ENCODE measurements around the gene IDH3A.

The IDH3A gene

DNA sequence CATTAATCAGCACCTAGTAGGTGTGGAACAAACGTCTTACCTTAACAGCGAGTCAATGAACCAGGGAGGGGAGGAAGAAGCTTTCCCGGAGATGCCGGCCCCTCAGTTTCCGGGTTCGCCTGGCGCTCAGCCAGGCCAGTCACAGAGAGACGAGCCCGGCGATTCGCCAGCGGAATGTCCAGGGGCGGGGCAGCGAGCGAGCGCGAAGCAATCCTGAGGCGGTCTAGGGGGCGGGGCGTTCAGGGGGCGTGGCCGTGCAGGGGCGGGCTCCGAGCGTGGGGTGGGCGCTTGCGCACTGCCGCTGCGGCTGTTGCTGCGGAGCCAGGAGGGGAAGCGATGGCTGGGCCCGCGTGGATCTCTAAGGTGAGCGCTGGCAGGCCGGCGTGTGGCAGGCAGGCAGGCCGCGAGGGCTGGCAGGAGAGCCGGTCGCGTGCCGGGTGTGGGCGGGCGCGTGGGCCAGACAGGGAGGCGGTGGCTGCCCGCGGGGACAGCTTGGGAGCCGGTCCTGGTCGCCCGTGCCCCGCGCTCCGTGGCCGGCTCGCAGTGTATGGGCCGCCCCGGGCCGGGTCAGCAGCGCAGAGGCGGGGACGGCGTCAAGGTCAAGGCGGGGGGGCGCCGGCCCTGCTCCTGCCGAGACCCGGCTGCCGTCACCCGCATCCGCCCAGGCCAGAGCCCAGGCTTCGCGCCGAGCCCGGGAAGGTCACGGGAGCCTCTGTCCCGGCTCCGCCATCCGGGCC is at the start of gene IDH3A:
Gene IDH3A (plus strand): TSS at position 295 of the 737 bp plus-strand sequence. CDS start 42 bp downstream, at position 337.
- DNase-seq: peak; percentile 92

DNA sequence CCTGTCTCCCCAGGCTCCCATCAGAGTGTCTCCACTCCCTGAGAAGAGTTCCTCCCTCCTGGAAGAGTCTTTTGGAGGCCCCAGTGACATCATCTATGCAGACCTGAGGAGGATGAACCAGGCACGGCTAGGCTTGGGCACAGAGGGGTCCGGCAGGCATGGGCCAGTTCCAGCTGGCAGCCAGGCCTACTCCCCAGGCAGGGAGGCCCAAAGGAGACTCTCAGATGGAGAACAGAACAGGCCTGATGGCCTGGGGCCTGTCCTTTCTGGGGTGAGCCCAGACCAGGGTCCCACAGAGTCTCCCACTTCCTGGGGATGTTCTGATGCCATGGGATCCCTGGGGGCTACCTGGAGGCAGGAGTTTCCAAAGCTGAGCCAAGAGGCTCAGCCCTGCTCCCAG is 48.3 kb upstream of the IDH3A start:
- no peak for DNase-seq

DNA sequence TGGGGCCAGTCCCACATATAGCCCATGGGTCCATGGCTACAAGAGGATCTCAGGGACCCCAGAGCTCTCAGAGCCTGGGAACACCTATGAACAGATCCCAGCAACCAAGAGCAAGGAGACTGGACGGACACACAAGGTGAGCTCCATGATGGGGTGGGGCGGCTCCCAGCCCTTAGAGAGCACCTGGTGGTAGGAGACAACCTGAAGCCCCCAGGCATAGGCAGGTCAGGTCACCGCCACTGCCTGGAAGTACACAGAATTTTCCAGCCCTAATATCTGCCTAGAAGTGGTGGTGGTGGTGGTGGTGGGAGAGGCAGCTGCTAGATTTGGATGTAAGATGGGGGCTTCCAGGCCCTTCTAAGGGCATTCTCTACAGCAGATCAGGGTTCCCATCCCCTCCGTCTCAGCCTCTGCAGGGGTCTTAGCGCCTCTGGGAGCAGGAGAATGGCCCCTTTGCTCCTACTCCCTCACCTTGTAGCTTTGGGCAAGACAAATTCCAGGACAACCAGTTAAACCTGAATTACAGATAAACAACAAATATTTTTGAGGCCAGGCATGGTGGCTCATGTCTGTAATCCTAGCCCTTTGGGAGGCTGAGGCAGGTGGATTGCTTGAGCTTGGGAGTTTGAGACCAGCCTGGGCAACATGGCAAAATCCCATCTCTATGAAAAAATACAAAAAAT is 47.6 kb upstream of the IDH3A start:
- DNase-seq: no peak

DNA sequence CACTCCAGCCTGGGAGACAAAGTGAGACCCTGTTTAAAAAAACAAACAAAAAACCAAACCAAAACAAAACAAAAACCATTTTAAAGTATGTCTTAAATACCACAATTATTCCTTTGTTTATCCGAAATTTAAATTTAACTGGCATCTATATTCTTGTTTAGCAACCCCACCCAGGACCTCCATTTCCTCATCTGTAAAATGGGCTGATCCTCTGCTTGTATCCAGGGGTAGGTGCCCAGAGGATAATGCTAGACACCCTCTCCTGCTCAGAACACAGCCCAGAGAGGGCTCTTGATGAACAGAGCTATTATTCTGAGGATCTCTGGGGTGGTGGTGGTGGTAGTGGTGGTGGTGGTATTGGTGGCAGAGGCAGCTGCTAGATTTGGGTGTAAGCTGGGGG is 47.0 kb upstream of the IDH3A start:
- DNase-seq: no peak

DNA sequence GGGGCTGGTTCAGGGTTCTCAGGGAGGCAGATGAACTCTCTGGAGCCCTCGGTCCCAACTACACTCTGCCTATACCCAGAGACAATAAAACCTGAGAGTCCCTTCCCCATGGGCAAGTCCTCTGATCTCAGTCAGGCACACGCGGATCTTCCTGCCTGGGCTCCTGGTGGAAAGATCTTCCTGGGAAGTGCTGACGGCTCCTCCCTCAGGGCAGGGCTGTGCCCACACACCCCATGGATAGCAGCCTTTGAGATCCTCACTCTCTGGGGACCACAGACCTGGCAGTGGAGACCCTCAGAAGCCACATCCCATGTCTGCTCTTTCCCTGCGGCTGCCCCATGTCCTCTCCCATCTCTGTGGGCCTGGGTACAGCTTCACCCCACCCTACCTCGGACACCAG is 46.4 kb upstream of the IDH3A start:
- no peak for DNase-seq

DNA sequence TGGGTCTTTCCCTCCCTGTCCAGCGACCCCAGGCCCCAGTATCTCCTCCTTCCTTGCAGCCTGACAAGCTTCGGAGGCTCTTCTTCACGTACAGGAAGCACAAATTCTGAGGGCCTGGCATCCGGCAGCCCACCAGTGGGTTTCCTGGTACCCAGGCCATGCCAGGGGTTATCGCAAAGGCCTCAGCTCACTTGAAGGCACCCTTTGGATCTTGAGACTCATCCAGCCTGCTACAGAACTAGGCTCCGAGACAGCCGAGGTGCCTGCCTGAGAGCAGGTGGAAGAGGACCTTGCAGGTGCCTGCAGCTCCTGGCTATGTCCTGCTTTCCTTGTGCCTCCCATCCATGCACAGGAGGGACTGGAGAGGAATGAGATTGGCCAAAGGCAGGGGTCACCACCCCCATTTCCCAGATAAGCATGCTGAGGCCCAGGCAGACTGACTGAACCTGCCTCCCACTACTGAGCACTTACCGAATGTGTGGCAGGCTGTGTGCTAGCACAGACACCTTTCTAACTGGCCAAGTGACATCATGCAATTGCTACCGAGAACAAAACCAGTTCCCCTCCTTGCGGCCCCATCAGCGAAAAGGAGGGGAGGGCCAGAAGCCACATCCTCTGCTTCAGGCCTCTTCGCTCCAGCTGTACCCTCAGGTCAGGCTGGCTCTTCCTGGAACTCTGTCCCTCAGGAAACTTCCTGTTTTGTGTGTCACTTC is 45.6 kb upstream of the IDH3A start:
- peak; percentile 36 for DNase-seq

DNA sequence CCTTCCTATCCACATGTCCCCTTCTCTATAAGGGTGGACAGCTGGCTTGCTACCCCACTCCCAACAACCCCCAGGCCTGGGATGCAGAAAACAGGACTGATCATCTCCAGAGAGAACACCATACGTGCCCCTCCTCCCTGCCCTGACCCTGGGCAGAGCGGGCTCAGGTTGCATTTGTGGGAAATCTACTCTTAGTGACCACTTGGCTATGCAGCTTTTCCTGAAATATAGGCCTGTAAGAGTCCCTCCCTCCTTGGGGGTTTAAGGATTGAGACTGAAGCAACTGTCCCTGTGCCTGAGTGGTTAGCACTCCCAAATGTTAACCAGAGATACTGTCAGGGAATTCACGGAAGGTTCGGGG is 45.1 kb upstream of the IDH3A start:
- DNase-seq: no peak

DNA sequence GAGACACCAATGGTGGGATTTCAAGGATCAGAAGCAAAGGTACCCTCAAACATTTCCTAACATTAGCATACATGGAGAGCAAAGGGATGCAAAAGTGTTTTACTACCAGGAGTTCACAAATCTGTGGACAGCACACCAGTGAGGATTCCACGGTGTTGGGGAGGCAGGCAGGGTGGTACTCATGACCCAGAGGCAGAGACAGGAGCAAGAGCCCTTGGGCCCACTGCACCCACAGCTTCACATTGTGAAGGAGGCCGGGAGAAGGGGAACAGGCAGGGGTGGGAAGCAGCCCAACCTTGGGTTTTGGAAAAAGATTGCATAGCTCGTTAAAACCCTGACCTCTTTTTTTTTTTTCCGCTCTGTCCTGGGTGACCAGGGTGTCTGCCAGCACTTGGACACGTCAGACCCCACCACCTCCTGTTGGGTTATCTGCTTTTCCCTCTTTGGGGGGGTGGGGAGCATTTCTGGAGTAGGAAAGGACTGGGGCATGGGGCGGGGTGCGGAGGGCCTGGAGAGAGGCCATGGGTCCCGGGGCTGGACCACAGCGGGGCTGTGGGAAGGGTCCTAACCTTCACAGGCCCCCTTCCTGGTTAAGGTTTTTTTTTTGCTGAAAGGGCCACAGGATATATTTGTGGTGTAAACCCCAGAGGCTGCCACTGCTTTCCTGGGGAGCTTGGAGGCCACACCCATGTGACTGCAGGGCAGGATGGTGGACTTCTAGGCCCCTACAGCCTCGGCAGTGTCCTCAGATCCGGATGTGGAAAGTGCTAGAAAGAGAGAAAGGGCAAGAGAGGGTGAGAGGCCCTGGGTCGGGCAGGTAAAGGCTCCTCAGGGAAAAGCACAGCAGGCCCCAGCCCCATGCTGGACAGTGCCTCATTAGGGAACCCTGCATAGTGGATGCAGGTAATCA is 44.3 kb upstream of the IDH3A start:
- no peak for DNase-seq

DNA sequence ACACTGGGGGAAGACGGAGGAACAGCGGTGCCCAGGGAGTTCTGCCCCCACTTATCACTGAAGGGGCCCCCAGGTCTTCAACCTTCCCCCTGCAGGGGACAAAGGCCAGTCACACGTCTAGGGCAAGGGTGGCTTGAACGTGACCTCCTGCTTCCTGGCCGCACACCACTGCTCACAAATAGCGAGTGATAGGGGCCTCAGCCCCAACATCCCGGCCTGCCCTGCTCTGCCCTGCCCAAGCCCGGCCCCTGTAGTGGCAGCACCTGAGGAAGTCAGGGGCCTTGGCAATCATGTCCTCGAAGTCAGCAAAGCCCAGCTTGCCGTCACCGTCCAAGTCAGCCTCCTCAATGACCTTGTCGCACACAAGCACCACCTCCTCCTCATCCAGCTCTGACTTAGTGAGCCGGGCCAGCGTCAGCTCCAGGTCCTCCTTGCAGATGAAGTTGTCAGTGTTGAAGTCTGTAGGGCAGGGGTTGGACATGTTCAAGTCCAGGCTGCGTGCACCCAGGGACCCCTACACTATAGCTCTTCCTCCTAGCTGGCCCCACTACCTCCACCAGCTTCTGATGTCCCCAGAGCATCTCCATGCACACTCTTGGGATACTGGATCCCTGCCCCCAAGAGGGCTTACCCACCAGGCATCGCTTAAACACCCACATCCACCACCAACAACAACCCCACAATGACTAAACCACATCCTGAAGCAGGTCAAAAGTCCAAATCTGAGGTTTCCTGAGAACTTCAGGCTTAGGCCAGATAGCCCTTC is 43.5 kb upstream of the IDH3A start:
- DNase-seq: no peak

DNA sequence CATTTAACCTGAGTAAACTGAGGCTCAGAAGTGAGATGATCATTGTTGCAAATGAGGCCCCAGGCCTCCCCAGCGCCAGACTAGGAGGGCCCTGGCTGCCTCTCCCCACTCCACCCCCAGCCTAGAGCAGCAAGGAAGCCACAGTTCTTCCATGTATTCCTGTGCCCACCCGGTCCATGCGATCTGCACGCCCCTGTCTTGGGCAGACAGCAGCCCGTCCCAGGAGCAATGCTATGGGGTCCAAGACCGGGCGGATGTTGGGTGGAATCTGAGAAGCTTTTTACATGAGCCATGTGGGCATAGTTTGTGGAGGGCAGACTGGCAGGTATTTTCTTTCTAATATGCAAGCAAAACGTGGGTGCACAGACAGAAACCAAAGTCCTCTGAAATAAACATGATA is 41.7 kb upstream of the IDH3A start:
- DNase-seq: no peak

DNA sequence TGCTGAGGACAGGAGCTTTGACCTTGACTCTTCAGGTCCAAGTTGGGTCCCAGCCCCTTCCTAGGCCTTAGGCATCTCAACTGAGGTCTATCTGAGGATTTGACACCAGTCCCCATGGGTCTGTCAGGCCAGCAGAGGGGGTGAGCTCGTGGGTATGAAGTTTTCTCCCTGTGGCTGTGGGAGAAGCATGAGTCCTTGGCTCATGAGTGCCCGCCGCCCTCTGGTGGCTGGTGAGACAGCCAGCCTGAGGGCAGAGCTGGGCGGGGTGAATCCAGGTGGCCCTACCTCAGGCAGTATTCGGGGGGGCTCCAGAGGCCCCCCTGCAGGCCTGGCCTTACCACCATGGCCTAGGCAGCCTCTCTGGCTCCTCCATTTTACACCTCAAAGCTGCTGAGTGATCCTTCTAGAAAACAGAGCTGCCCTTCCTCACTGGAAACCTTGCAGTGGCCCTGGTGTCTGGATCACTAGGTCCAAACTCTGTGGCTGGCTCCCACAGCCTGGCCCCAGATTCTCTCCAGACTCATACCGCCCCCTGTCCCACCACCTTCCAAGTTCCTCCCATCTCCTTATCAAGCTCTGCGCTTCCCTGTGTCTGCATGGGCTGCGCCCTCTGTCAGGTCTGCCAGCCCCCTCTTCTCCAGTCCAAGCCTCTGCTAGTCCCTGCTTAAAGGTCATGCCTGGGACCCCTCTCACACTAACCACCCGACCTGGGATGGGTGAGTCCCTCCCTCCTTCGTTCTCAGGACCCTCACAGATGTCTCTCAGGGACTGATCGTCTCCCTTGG is 40.7 kb upstream of the IDH3A start:
- DNase-seq: peak; percentile 65

DNA sequence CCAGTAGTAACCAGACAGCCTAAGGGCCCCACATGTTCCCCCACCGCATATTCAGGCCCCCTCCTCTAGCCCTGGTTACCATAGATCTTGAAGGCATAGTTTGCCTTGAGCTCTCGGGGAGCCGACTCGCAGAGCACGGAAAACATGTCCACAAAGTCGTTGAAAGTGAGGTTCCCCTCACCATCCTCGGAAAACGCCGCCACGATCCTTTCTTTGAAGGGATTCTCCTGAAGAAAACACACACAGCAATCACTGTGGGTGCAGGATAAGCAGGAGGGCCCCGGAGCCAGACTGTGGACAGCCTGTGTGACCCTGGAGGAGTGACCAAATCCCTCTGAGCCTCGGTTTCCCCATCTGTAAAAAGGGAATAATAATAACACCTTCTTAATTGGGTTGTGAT is 40.0 kb upstream of the IDH3A start:
- no peak for DNase-seq

DNA sequence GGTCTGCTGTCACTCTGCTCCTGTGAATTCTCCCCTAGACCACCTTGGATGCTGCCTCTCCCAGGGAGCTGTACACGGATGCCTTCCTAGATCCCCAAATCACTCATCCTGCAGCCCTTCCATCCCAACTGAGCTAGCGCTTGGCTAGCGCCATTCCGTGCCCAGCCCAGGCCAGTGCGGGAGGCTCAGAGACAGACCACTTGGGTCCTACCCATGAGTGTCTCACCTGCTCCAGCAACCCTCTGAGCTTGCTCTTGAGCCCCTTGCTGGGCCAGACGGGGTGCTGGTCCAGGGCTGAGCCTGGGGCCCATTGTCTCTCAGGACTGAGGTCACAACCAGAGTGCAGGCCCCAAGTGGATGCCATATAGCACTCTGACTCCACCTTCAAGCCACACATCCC is 39.1 kb upstream of the IDH3A start:
- DNase-seq: no peak

DNA sequence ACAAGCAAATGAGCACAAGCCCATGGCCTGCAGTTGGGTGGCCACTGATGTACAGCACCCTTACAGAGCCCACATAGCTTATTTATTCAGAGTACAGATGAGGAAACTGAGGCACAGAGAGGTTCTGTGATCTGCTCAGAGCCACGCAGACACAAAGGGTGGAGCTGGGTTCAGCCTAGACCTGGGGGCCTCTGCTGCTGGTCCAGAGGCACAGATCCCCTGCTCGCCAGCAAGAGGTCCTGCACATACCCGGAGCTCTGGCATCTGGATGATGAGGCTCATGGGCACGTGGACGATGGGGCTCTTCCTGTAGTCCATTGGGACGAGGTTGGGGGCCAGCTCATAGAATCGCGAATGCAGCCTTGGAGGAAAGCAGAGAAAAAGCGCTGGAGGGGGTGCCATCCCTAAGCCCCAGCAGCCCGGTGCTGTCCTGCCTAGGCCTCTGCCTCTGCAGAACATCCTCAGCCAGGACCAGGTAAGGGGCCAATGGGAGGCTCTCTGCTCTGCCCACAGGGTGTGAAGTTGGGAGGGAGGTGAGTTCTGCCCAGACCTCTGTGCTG is 38.2 kb upstream of the IDH3A start:
- DNase-seq: no peak

DNA sequence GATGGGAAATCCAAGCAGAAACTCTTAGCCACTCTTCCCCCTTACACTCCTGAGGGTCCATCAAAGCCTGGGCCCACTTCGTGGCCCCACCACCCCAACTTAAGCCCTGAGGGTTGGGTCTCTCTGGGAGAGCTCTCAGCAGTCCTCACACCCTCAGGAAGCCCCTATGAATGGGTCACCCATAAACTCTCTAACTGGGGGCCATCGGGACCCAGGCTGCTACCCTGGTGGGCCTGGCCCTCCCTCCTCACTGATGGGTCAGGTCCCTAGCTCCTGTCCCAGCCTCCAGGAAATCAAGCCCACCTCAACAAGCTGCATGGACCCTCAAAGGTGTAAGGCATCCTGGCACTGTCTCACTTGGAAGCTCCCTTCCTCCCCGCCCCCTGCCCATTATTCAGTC is 37.4 kb upstream of the IDH3A start:
- DNase-seq: no peak

DNA sequence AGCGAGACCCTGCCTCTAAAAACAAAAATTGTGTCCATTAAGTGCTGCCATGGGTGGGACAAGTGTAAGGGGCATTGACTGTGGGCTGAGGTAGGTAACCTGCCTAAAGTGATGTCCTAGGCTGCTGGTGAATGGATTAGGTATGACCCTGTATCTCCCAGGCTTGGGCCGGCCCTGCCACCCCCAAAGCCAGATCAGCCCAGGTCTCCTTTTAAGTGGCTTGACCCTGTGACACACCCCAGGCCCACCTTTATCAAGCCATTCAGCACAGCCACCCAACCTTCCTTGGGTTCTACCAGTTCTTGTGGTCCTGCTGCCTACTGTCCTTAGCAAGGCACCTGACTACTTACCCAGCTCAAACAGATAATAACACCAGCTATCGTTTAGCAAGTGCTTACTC is 36.6 kb upstream of the IDH3A start:
- DNase-seq: no peak

DNA sequence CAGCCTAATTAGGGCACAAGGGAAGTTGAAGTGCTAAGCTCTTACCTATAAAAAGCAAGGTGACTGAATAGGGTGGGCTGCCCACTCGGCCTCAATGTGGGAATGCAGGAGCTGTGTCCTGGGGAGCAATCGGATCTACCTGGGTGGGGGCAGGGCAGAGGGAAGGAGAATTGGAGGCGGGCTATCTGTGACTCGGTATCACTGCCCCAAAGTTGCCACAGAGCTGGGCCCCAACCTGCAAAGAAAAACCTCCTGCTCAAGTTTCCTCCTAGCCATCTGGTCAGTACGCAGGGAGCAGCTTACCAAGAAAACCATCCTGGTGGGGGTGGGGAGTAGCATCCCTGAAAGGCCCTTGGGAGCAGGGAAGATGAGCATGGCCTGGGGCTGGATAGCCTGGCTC is 28.6 kb upstream of the IDH3A start:
- DNase-seq: no peak

DNA sequence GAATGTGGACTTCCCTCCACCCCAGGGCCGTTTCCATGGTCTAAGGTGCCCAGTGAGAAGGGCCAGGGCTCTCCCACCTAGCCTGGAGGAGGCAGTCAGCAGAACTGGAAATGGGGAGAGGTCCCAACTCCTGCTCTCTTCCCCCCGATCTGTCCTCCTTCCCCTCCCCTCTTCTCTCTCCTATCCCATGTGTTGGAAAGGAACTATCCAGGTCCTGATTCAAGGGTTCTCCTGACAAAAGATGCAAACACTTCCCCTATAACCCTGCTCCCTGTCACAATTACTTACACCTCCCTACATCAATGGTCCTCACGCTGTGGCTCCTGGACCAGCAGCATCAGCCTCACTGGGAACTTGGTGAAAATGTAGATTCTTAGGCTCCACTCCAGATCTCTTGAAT is 23.9 kb upstream of the IDH3A start:
- DNase-seq: no peak

DNA sequence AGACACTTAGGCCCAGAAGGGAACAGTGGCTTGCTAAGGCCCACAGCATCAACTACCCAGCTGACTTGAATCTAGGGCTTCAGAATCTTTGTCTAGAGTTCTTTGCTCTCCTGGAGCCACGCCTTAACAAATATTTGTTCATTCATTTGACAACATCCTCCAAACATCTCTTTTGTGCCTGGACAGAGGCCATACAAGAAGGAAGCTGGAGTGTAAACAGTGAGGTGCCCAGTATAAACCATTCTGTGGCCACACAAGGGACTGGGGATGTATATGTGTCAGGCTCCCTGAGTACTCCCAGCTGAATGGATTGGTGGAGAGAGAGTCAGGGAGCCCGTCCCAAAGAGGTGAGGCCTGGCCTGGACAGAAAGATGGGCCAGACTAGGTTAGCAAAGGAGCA is 21.3 kb upstream of the IDH3A start:
- no peak for DNase-seq

DNA sequence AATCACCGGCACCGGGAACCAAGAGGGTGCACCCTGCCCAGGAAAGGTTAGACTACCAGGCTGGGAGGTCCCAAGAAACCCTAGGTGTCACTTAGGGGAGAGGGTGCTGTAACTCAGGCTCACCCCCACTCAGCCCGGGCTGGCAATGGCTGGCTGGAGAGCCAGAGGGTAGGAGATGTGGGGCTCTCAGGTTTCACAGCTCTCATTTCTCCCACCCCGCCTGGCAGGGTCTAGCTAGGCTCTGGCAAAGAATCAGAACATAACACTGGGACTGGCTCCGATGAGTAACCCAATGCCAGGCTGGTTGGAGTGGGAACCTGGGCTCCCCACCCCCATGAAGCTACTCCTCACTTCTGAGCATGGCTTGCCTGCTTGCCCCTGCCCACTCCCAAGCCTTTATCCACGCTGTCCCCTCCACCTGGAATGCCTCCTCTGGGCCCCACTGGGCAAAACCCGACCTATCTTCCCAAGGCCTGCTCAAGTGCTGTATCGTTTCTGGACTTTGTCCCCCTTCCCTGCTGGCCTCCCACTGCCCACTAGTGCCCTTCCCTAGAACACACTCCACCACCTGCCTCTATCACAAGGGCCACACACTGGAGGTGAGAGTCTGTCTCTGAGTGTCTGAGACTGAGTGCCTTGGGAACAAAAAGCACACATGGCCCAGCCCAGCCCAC is 19.9 kb upstream of the IDH3A start:
- DNase-seq: no peak
